Measurements from ENCODE around the gene JUN.

DNA sequence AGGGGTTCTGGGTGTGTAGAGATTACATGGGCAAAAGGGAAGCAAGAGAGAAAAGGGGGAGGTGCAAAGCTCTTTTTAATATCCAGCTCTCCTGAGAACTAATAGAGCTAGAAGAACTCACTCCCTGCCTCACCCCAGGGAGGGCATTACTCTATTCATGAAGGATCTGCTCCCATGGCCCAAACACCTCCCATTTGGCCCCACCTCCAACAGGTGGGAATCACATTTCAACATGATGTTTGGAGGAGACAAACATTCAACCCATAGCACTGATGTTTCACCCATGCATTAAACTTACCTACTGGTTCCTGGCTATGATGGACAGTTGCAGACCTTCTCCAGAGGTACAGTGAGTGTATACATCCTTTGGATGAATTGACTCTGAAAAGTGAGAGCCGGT, 7.3 kb upstream of the JUN start:
- TF ChIP-seq, protein P1, sequence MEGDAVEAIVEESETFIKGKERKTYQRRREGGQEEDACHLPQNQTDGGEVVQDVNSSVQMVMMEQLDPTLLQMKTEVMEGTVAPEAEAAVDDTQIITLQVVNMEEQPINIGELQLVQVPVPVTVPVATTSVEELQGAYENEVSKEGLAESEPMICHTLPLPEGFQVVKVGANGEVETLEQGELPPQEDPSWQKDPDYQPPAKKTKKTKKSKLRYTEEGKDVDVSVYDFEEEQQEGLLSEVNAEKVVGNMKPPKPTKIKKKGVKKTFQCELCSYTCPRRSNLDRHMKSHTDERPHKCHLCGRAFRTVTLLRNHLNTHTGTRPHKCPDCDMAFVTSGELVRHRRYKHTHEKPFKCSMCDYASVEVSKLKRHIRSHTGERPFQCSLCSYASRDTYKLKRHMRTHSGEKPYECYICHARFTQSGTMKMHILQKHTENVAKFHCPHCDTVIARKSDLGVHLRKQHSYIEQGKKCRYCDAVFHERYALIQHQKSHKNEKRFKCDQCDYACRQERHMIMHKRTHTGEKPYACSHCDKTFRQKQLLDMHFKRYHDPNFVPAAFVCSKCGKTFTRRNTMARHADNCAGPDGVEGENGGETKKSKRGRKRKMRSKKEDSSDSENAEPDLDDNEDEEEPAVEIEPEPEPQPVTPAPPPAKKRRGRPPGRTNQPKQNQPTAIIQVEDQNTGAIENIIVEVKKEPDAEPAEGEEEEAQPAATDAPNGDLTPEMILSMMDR (IDR thresholded peaks at IDR 0.05): no peak
- TF ChIP-seq POLR2AphosphoS5 (IDR thresholded peaks at IDR 0.05) (no peak), POLR2A (IDR thresholded peaks at IDR 0.05; ENCODE audit: low read depth) (no peak)

Measured in esophagus muscularis mucosa (tissue), 3 donors.